ENCODE results near the gene TRAPPC4.

DNA sequence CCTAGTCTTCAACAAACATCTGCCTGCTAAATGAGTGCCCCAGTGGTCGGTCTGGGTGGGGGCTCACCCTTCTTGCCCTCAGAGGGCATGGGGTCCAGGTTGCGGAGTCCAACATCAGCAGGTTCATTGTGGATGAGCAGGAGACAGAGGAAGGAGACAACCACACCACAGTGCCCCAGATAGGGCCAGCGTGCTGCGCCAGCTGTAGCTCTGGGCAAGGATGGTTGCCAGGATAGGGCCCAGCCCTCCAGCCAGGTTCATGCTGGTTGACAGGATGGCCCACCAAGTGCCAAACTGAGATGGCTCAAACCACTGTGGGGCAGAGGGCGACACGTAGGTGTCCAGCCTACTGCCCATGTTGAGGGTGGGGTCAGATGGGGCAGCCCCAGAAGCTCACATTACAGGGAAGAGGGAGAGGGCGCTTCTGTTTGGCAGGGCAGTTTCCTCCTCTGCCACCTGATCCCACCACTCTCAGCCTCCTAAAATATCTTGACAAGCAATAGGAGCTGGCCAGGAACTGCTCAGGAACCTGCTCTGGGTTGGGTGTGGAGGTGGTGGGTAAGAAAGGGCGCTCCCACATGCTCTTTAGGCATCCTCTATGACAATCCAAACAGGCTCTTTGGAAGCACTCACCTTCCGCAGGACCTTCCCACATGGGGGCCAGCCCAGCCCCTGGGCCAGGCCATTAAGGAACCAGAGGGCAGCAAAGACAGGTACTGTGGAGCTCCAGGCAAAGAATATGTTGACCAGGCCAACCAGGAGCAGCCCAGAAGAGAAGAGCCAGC lies 9.2 kb downstream of the TRAPPC4 start:
- TF ChIP-seq CTCF (optimal IDR thresholded peaks at IDR 0.05 in 1 of 3, IDR thresholded peaks at IDR 0.05 in 1 of 3, conservative IDR thresholded peaks at IDR 0.05 in 1 of 3; ENCODE audit: extremely low read depth in 1 of 3, insufficient read depth in 2 of 3, low read length in 3 of 3) = no peak
- no peak for TF ChIP-seq EZH2 (IDR thresholded peaks at IDR 0.05; ENCODE audit: low read length)
